WTC11 (cell line): ENCODE data around the gene MDM4. TPM values are rescaled to one million over a fixed set of nuclear protein-coding genes. Genes with fewer than 3 reads are reported as not detected.

ENCODE experiments used
- ATAC-seq: fragments of 200-7000 bp; cut with Tn5 transposase; 2 replicates; pipeline ENCODE4 v1.10.0; 2021; ENCODE audit warnings: mild to moderate bottlenecking, moderate library complexity
- CTCF ChIA-PET: fragments of 300-600 bp; sonication (Branson Sonifier 250); formaldehyde crosslinking; loops from one replicate; lab custom pipeline; 2021; ENCODE audit warnings: antibody characterized with exemption; lab: Charles Lee
- POLR2A ChIA-PET: fragments of 350-600 bp; sonication (Branson Sonifier 250); formaldehyde crosslinking; loops from one replicate; lab custom pipeline; 2021; ENCODE audit warnings: antibody characterized with exemption; lab: Charles Lee
- DNase-seq: peaks from one replicate; pipeline ENCODE4 v3.0.0; 2021; ENCODE audit warnings: low spot score
- H3K27ac Mint-ChIP-seq: 2 replicates; pipeline ENCODE4 v1.8.0; 2021; ENCODE audit warnings: mixed read lengths
- H3K27me3 Mint-ChIP-seq: 2 replicates; pipeline ENCODE4 v1.8.0; 2021; ENCODE audit warnings: low read depth, mild to moderate bottlenecking, moderate library complexity, mixed read lengths
- H3K36me3 Mint-ChIP-seq: 2 replicates; pipeline ENCODE4 v1.8.0; 2021; ENCODE audit warnings: mixed read lengths
- H3K4me1 Mint-ChIP-seq: 2 replicates; pipeline ENCODE4 v1.8.0; 2022; ENCODE audit warnings: mixed read lengths
- H3K4me3 Mint-ChIP-seq: 2 replicates; pipeline ENCODE4 v1.8.0; 2021; ENCODE audit warnings: mild to moderate bottlenecking, moderate library complexity, mixed read lengths
- H3K9me3 Mint-ChIP-seq: 2 replicates; pipeline ENCODE4 v1.8.0; 2021; ENCODE audit warnings: mixed read lengths
- CBFB ChIP-seq: sonication (generic); formaldehyde crosslinking; IDR thresholded peaks from 2 replicates; pipeline ENCODE4 v1.8.1; 2022; ENCODE audit warnings: mild to moderate bottlenecking, low read depth, missing genetic modification reagents
- E2F5 ChIP-seq: sonication (generic); formaldehyde crosslinking; IDR thresholded peaks from 2 replicates; pipeline ENCODE4 v1.8.1; 2022; ENCODE audit warnings: mild to moderate bottlenecking, moderate library complexity, missing genetic modification reagents
- EMX1 ChIP-seq: fragments of 250-450 bp; sonication (Bioruptor Pico); IDR thresholded peaks from 2 replicates; pipeline ENCODE4 v1.8.0; 2021; ENCODE audit warnings: mild to moderate bottlenecking
- KAT7 ChIP-seq: sonication (generic); formaldehyde crosslinking; IDR thresholded peaks from 2 replicates; pipeline ENCODE4 v1.8.1; 2023; ENCODE audit warnings: missing genetic modification reagents, mild to moderate bottlenecking, borderline replicate concordance
- MXD4 ChIP-seq: fragments of 250-450 bp; sonication (Bioruptor Pico); IDR thresholded peaks from 2 replicates; pipeline ENCODE4 v1.8.0; 2021; ENCODE audit warnings: mild to moderate bottlenecking, moderate library complexity, borderline replicate concordance
- NR2C2 ChIP-seq: sonication (generic); formaldehyde crosslinking; IDR thresholded peaks from 2 replicates; pipeline ENCODE4 v1.8.0; 2022; ENCODE audit warnings: mild to moderate bottlenecking, missing genetic modification reagents
- SMAD4 ChIP-seq: sonication (generic); formaldehyde crosslinking; IDR thresholded peaks from 2 replicates; pipeline ENCODE4 v1.8.0; 2022; ENCODE audit warnings: mild to moderate bottlenecking, missing genetic modification reagents
- STAT6 ChIP-seq: sonication (generic); formaldehyde crosslinking; conservative IDR thresholded peaks from 2 replicates; pipeline ENCODE4 v1.8.1; 2023; ENCODE audit warnings: mild to moderate bottlenecking, low read depth, missing genetic modification reagents, moderate library complexity
- ZMAT4 ChIP-seq: fragments of 250-450 bp; sonication (Bioruptor Pico); IDR thresholded peaks from 2 replicates; pipeline ENCODE4 v1.9.0; 2021; ENCODE audit warnings: mild to moderate bottlenecking
- ZNF138 ChIP-seq: sonication (generic); formaldehyde crosslinking; conservative IDR thresholded peaks from 2 replicates; pipeline ENCODE4 v1.8.1; 2022; ENCODE audit warnings: mild to moderate bottlenecking, moderate library complexity, missing genetic modification reagents
- ZNF232 ChIP-seq: sonication (generic); formaldehyde crosslinking; IDR thresholded peaks from 2 replicates; pipeline ENCODE4 v1.8.0; 2022; ENCODE audit warnings: mild to moderate bottlenecking, missing genetic modification reagents
- ZNF281 ChIP-seq: sonication (generic); formaldehyde crosslinking; IDR thresholded peaks from 2 replicates; pipeline ENCODE4 v1.8.0; 2023; ENCODE audit warnings: mild to moderate bottlenecking, missing genetic modification reagents
- total RNA-seq: library from RNA; stranded (reverse); gene quantifications from 3 replicates; pipeline ENCODE4 v1.2.3, GENCODE V29; 2021
- TF ChIP-seq, protein P1 (sequence below): sonication (generic); formaldehyde crosslinking; IDR thresholded peaks from 2 replicates; pipeline ENCODE4 v1.8.0; 2022; ENCODE audit warnings: mild to moderate bottlenecking, missing genetic modification reagents

The MDM4 gene
- total RNA-seq, 1 experiment from 2014 or later, result 76.2 TPM

DNA sequence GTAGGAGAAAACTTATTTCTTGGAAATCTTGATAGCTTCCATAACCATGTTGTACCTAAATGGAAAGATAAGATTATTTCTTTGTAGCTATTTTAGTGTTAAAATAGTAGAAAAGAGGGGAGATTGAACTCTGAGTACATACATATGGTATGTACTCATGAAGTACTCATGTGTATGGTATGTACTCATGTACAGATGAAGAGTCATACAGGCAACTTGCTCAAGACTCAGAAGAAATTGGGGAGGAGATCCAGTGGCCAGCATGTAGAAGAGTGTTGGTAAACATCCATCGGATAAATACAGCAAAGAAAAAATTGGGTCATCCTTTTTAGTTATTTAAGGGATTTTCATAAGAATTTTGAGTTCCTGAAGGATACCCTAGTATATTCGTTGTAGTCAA lies 29.0 kb downstream of the MDM4 start:
- CTCF ChIA-PET, result interaction anchor here (1.5 kb wide), 1 partner anchor 262 kb away, joined by 6 read pairs; no protein-coding TSS in a partner anchor
- DNase-seq, result no peak
- Mint-ChIP-seq H3K4me3 (no peak overlapping the region), H3K27me3 (no peaks in the 10 kb centered on the region), H3K9me3 (no peaks in the 10 kb centered on the region), H3K4me1 (no peaks in the 10 kb centered on the region)
- ATAC-seq, result no peak
- no peak for TF ChIP-seq ZNF232 (CRISPR knock-in tag)
- TF ChIP-seq, protein P1, sequence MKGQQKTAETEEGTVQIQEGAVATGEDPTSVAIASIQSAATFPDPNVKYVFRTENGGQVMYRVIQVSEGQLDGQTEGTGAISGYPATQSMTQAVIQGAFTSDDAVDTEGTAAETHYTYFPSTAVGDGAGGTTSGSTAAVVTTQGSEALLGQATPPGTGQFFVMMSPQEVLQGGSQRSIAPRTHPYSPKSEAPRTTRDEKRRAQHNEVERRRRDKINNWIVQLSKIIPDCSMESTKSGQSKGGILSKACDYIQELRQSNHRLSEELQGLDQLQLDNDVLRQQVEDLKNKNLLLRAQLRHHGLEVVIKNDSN, result no peak
- TF ChIP-seq ZNF281 (CRISPR knock-in tag), result no peak
- TF ChIP-seq STAT6 (CRISPR knock-in tag), result no peak
- TF ChIP-seq KAT7 (CRISPR knock-in tag), result no peak
- no peak for TF ChIP-seq ZMAT4
- no peak for TF ChIP-seq EMX1 (CRISPR knock-in tag)
- TF ChIP-seq, all 79 proteins: peak for 0
- POLR2A ChIA-PET, result no interaction called here
- no peak overlapping the region for H3K27ac Mint-ChIP-seq
- H3K36me3 Mint-ChIP-seq, result peaks cover 90% of the 10 kb centered on the region

DNA sequence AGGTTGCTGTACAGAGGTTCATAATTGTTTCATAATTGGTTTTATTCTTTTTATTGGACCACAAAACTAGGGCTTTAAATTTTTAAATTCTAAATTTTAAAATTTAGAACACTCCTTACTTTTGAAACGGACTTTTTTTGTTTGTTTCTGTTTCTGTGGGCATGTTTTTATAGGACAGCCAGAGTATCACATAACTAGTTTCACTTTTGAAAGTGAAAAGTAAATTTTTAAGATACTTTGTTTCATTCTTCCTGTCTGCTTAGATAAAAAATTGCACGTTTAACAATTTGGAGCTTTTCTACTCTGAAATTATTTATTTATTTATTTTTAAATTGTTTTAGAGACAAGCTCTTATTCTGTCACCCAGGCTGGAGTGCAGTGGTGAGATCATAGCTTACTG lies 29.7 kb downstream of the MDM4 start:
- no peaks in the 10 kb centered on the region for H3K9me3 Mint-ChIP-seq
- POLR2A ChIA-PET, result no interaction called here
- no peak for TF ChIP-seq CBFB
- TF ChIP-seq ZNF138 (CRISPR knock-in tag), result no peak
- no peak for TF ChIP-seq STAT6 (CRISPR knock-in tag)
- TF ChIP-seq E2F5 (CRISPR knock-in tag), result no peak
- no peak for TF ChIP-seq NR2C2 (CRISPR knock-in tag)
- TF ChIP-seq MXD4 (CRISPR knock-in tag), result no peak
- TF ChIP-seq SMAD4 (CRISPR knock-in tag), result no peak

More for the DNA sequence above, 29.7 kb downstream of the MDM4 start:
- Mint-ChIP-seq H3K4me1 (no peaks in the 10 kb centered on the region), H3K27ac (no peak overlapping the region), H3K4me3 (no peak overlapping the region), H3K27me3 (no peaks in the 10 kb centered on the region), H3K36me3 (peaks cover 89% of the 10 kb centered on the region)
- no peak for DNase-seq
- CTCF ChIA-PET, result interaction anchor here (1.5 kb wide), 1 partner anchor 261 kb away, joined by 6 read pairs; no protein-coding TSS in a partner anchor
- ATAC-seq, result no peak
